NCI-H2081 treated with DMSO at 0.1 percent for 48 hours (cell line): ENCODE results near the gene R3HDM2.
"Not testable (repeated sequence)": the region's sequence is repeated elsewhere in the genome, so short reads cannot be mapped to it uniquely, and the experiment has no call there.

ENCODE experiments used
- DNase-seq: peaks from one replicate; lab custom pipeline; 2025; lab: John Stamatoyannopoulos, UW

The R3HDM2 gene

DNA sequence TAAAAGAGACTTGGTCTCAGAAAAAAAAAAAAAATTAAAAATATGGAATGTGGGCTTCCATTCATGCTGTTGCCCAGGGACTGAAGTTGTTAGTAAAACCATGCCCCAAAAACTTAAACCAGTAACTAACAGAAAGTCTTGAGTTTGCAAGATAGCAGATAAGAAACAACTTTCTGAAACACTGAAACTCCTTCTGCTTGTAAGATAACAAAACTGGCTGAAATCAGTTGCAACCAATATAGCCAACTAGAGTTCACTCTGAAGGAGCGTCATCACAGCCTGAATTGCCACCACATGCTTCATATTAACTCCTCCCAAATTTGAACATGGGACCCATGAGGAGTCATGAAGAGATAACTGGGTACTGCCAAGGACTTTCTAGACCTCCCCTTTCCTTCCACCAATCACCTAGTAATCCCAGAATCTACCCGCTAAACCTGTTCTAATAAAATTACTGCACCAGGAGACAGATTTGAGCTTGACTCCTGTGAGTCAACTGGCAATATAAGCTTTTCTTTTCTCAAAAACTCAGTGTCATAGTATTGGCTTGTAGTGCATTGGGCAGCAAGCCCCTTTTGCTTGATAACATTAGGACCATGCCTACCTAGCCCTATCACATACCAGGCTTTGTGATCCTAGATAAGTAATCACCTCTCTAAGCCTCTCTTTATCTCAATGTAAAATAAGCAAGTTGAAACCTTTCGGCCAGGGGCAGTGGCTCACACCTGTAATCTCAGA lies 53.6 kb downstream of the R3HDM2 start:
- no peak for DNase-seq

DNA sequence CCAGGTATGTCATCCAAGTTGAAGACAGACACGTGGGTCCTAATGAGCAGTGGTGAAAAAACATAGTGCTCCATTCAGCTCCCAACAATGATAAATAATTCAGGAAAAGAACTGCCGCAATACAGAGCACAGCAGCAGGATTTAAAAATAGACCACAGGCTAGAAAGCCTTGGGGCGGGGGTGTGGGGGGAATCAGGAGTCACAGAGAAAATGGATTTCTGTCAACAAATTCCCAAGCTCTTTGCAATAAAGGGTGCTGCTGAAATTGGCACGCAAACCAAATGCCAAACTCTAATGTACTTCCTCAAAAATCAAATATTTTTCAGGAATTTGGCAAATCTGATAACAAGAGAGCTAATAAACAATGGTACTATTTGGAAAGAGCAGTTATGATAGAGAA lies 58.6 kb downstream of the R3HDM2 start:
- DNase-seq = no peak

DNA sequence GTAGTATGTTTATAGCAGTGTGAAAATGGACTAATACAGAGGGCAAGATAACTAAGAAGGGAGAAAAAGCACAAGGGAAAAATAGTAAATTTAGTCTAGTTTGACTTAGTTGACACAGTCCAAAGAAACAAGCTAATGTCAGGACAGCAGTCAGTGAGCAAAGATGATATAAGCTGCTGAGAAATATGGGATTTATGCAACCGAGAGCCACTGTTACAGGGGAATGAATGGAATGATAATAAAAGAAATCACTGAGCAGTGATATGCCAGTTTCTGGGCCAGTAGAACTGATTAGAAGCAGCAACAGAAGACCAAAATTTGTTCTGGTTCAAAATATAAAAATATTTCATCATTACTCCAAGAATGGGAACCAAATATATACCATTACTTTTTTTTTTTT lies 60.1 kb downstream of the R3HDM2 start:
- no peak for DNase-seq

DNA sequence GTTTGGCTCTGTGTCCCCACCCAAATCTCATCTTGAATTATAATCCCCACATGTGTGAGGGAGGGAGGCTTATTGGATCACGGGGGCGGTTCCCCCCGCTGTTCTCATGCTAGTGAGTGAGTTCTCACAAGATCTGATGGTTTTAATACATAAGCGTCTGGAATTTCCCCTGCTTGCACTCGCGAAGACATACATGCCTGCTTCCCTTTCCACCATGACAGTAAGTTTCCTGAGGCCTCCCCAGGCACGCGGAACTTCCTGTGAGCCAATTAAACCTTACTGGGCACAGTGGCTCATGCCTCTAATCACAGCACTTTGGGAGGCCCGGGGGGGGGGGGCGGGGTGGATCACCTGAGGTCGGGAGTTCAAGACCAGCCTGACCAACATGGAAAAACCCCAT lies 60.8 kb downstream of the R3HDM2 start:
- DNase-seq = no peak

DNA sequence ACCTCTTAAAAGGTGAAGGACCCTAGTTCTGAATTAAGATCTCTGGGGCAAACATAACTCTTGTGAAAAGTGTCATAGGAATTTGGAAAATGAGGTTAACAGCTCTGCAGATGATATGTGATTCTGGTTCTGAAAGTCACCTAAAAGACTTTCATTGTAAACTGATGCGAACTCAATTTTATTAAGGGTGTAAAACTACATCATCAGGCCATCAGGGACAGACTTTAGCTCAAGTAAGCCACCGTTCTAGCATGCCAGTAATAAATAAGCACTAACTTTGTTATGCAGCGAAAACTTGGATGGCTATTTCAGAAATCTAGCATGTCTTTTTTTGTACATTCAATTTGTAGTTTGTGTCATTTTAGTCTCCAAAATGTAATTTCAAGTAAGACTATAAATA lies 61.6 kb downstream of the R3HDM2 start:
- no peak for DNase-seq

DNA sequence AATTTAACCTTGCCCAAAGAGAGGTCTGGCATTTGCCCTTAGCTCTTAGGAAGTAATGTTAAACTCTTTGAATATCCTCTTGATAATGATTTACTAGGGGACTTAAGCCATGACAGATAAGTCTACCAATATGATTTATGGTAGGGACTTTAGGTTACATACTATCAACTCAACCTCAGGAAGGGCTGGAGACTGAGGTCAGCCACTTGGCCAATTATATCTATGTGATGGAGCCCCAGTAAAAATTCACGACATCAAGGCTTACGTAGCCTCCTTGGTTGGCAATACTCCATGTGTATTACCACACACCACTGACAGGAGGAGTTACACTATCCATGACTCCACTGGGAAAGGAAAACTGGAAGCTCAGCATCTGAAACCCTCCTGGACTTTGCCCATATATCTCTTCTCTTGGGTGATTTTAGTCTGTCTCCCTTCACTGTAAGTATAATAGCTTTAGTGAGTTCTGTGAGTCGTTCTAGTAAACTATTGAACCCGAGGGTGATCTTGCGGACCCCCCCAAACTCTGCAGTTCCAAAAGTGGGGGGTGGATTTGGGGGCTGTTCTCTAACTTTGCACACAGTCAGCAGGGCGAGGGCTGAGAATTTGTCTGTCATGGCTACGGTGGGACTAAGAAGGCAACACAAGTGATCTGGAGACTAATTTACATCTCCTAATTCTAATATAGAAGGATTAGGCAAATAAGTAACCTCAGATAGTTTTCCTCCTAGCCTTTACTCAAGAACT lies 62.3 kb downstream of the R3HDM2 start:
- no peak for DNase-seq

DNA sequence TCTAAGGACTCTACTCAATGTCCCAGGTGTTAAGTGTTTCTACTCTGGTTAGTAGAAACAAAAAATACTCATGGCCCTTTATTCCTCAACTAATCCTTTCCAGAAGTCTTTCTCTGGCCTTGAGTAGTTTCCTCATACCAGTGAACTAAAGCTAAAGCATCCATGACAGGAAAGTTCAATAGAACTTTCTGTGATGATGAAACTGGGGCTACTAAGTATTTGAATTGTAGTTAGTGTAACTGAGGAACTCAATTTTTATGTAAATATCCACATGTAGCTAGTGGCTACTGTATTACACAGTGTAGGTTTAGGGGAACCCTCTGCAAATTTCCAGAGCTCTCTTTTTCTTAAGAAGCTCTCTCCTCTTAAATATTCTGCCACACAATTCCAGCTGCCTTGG lies 63.7 kb downstream of the R3HDM2 start:
- no peak for DNase-seq

DNA sequence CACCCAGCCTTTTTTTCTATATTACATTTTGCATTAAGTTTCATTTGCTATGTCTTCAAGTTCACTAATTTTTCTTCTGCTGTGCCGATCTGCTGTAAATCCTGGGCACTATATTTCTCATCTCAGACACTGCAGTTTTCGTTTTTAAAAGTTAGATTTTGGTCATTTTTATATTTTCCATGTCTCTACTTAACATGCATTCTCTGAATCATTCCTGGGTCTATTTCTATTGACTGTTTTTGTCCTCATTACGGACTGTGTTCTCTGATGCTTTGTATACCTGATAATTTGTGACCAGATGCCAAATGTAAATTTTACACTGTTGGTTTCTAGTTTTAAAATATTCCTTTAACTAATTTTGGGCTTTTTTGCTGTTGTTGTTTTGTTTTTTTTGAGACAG lies 64.5 kb downstream of the R3HDM2 start:
- DNase-seq = no peak

DNA sequence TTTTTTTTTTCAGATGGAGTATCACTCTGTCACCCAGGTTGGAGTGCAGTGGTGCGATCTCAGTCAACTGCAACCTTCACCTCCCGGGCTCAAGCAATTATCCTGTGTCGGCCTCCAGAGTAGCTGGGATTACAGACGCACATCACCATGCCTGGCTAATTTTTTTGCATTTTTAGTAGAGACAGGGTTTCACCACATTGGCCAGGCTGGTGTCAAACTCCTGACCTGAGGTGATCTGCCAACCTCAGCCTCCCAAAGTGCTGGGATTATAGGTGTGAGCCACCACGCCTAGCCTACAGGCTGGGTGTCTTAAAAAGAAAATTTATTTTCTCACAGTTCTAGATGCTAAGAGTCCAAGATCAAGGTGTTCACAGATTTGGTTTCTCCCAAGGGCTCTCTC lies 66.7 kb downstream of the R3HDM2 start:
- not testable (repeated sequence) for DNase-seq

DNA sequence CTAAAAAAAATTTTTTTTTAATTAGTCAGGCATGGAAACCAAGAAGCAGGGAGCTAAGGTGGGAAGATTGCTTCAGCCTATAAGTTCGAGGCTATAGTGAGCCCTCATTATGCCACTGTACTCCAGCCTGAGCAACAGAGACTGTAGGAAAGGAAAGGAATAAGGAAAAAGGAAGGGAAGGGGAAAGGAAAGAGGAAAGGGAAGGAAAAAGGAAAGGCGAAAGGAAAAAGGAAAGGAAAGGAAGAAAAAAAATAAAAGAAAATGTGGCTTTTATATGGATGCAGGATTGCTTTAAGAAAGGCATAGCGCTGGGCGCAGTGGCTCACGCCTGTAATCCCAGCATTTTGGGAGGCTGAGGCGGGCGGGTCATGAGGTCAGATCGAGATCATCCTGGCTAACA lies 70.4 kb downstream of the R3HDM2 start:
- DNase-seq = no peak

DNA sequence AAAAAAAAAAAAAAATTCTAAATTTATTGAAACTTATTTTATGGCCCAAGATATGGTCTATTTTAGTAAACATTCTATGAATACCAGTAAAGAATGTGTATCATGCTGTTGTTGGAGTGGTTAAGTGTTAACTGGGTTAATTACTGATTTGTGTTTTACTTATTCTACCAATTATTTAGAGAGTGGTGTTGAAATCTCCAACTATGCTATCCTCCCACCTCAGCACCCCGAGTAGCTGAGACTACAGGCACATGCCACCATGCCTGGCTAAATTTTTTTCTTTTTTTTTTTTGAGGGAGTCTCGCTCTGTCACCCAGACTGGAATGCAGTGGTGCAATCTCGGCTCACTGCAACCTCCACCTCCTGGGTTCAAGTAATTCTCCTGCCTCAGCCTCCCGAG lies 72.2 kb downstream of the R3HDM2 start:
- no peak for DNase-seq

DNA sequence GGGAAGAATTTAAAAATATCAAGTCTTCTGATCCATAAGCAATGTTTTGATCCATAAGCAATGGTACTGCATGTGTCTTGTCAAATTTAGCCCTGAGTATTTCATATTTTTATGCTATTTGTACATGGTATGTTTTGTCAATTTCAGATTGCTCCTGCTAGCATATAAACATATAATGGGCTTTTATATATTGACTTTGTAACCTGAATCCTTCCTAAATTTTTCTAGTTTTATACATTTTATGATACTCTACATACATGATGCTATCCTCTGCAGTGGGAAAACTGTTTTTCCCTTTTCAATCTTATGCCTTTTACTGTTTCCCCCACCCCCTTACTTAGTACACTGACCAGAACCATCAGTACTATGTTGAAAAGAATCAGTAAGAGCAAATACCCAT lies 75.1 kb downstream of the R3HDM2 start:
- DNase-seq = no peak

DNA sequence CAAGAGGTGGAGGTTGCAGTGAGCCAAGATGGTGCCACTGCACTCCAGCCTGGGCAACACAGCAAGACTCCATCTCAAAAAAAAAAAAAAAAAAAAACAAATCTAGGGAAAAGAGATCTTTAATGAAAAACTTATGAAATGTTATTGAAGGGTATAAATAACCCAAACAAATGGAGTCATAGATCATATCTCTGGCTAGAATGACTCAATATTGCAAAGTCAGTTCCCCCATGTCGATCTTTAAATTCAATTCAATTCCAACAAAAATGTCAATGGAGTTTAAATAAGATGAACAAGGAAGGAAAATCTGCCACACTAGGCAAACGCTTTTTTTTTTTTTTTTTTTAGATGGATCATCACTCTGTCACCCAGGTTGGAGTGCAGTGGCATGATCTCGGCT lies 78.7 kb downstream of the R3HDM2 start:
- no peak for DNase-seq

DNA sequence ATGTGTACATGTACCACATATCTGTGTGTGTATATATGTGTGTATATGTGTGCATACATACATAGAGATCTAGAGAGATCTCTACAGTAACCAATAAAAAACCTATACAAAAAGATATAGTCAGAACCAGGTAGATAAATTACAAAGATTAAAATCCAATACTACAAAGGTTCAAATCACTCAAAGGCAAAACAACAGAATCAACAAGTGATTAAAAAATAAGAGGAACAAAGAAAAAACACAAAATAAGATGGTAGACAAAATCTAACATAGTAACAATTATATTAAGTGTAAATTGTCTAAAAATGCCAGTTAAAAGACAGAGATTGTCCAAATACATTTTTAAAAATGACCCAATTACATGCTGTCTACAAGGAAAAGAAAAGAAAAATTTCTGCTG lies 83.6 kb downstream of the R3HDM2 start:
- DNase-seq = no peak

DNA sequence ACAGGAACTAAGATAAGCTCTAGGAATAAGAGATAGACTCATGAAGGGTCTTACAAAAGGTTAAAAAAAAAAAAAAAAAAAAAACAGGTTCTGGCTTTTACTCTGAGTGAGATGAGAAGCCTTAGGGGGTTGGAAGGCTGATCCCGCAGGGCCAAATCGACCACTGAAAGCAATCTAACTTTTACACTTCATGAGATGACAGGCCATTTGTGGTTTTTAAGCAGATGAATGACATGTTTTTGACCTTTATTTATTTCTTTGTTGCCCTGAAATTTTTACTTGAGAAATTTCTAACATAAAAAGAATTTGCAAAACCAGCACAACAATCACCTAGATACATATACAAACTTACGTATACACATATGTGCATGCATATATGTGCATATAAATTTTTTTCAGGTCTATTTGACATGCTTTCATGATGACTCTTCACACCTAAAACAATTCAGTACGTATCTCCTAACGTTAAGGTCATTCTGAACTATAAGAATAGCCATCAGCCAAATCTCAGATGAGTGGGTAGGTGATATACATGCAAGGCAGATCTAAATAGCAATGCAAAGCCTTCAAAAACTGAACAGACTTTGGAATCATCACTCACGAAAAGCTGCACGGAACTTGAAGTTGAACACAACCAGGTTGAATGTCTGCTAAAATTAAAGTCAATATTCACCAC lies 87.0 kb downstream of the R3HDM2 start:
- DNase-seq = no peak

DNA sequence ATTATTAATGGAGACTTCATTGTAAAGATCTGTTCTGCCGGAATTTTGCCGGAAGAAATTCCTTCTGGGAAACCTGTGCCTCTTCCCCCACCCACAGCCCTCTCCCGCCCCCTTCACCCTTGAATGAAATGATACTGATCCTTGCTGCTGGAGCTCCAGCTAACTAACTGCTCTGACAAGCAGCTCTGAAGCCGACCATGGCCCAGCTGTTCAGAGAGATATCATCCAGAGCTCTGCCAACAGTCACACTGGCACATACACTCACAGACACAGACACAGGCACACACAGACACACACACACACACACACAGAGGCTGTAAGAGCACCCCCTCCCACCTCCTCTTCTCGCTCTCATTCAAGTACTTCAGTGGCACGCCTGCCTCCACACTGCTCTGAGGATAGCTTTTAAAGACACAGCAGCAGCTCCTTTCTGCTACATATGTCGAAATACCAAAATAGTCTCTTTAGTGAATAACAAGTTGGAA lies 88.6 kb downstream of the R3HDM2 start:
- DNase-seq = no peak

DNA sequence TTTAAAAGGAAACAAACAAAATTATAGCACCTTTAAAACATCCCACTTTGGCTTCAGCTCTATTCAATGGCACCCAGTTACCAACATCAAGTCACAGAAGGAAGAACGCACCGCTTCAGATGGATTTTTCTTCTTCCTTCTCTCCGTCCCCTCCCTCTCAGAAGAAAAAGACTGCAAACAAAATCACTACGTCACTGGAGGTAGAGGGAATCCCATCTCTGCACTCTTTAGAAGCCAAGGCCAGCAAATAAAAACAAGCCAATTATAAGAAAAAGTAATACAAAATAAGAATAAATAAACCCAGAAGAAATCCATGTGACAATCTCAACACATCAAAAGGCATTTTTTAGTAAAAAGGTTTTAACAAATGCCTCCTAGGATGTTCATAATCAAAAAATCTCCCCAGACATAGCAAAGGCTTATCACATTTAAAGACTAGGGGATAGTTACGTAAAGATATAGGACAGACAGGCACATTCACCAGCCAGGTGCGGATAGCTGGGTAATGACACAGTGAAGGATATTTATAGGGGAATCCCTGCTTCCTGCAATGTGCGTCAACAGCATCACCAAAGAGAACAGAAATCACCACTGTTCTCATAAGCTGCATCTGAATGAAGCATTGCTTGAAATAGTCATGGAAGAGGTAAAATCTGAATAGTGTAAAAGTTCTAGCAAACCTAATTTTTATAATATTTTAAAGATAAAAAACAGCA lies 89.4 kb downstream of the R3HDM2 start:
- DNase-seq = no peak

DNA sequence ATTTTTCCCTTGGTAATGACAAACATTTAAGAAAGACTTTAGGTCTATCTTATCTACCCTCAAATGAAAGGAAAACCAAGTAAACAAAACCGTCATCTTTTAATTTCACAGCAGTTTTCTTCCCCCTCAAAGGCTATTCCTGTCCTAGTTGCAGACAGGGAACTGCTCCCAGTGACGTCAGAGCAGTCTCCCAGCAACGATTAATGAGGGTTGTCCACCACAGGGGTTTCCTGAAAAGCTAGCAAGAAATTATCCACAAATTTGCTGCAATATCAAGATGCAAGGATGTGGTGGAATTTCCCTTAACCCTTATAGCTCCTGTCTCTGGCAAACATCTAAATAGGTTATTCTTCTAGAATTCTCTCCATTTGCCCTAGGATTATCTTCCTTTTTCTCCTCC lies 90.7 kb downstream of the R3HDM2 start:
- no peak for DNase-seq

DNA sequence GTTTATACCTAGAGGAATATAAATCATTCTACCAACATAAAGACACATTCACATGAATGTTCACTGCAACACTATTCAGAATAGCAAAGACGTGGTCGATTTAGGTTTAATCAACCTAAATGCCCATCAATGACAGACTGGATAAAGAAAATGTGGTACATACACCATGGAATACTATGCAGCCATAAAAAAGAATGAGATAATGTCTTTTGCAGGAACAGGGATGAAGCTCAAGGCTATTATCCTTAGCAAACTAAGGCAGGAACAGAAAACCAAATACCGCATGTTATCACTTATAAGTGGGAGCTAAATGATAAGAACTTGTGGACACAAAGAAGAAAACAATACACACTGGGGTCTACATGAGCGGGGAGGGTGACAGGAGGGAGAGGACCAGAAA lies 94.5 kb downstream of the R3HDM2 start:
- DNase-seq = not testable (repeated sequence)

DNA sequence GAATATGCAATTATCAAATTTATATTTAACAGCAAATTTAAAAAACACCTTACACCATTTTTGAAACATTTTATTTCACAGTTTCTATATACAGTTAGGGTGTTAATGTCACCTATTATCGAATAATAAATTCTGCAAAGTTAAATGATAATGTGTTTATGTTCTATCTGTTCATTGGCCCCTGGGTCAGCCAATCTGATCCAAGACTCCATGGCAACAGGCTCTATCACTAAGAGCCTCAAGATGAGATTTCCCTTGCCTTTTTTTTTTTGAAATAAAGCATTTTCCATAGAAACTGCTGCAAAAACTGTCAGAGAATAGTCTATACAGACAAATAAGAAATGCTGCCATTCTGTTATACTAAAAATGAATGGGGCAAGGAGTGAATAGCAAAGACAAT lies 96.6 kb downstream of the R3HDM2 start:
- DNase-seq = no peak

DNA sequence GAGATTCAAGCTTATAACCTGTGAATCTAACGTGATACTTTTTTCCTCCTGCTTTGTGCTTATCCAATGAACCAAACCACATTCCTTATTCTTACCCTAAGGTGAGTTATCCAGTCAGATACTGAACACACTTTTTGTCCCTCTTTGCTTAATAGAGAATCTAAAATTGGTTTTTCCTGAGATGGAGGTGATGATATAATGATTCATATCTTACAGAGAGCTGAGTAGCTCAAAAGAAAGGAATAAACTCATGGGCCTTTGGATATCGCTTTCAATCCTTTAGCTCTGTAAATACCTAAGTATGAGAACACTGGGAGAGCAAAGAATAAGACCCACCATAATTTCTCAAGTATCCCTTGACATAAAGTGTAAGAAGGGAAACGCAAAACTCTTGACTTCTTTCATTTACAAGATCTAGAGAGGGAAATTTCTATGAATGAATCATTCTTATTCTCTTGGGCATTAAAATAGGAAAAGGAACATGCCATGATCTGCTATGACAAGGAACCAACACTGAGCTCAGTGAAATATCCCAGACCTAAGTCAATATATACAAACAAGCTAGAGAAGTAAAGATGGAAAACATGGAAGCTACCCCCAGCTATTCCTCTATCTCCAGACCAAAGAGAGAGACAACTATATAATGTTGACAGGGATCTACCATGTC lies 98.1 kb downstream of the R3HDM2 start:
- no peak for DNase-seq

DNA sequence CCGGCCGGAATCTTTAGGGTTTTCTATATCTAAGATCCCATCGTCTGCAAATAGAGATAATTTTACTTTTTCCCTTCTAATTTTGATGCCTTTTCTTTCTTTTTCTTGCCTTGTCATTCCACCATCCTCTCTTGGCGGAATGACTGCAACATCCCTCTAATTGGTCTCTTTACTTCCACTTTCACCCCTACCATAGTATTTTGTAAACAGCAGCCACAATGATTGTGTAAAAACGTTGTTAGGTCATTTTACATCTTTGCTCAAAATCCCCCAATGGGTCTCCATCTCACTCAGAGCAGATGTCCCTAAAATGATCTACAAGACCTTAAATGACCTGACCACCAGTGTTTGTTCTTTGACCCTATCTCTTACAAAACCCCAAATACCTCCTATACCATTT lies 99.9 kb downstream of the R3HDM2 start:
- DNase-seq = no peak
